Esophagus mucosa (tissue), 1 donor: ENCODE results near the gene LRIT2. TPM values are rescaled to one million over a fixed set of nuclear protein-coding genes. Genes with fewer than 3 reads are reported as not detected.
A peak's percentile ranks its signal among the peaks of the same experiment; 100 is the strongest.

ENCODE experiments used
- ATAC-seq: fragments of 200-7000 bp; cut with Tn5 transposase; one replicate; pipeline ENCODE4 v1.9.1; 2020
- total RNA-seq: library from RNA; stranded (reverse); gene quantifications from one replicate; pipeline ENCODE4 v1.2.4, GENCODE V29; 2023
- donor health status: DM: yes; HTN: yes; CAD: no.

Gene LRIT2
- not detected for total RNA-seq

DNA sequence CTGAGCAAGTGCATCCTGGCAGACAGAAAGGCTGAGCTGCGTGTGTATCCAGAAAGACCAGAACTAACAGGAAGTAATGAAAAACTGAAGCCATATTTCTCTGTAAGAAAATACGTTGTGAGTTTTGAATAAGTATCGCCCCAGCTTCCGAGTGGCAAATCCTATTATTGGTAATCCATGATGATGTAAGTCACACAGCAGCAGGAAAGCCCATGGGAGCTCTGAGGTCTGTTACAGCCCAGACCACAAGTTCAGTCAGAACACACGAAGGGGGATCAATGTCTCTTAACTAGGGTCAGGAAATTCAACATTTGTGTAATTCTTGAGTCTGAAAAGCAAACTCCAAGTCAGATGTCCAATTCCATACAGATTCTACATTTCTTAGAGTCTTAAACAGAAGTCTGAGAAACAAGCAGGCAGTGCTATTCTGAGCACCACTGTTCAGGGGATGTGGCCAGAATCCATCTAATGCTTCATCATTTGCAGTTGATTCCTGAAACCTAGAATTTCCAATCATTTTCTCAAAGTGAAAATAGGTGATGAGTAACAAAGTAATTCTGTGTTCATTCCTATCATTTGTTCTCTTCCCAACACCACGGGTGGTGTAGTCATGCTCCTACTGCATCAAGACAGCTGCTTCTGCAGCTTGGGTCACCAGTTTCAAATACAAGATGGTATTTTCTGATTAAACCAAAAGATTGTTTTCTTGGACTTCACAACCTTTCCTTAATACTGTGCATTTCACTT, at the start of gene LRIT2:
Gene LRIT2, minus strand, starts transcription at position 118 of the 747 bp plus-strand sequence. Its CDS starts 24 bp downstream, at position 94.
- no peak for ATAC-seq

GRCh38 chr10:84270708-84271107, 45.4 kb upstream of the LRIT2 start:
- ATAC-seq: no peak

DNA sequence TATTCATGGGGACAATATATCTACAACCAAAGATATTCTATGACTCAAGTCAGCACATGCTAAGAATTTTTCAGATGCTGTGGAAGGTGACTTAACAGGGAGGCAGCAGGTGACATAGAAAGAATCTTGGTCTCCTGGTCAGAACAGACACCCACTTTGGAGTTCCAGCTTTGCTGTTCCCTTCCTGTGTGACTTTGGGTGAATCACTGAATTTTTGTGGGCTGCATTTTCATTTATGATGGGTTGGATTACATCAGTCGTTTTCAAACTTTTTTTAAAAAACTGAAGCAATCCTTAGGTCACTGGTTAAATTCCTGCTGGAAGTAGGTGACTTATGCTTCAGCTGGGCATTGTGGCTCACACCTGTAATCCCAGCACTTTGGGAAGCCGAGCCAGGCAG, 44.4 kb upstream of the LRIT2 start:
- no peak for ATAC-seq

DNA sequence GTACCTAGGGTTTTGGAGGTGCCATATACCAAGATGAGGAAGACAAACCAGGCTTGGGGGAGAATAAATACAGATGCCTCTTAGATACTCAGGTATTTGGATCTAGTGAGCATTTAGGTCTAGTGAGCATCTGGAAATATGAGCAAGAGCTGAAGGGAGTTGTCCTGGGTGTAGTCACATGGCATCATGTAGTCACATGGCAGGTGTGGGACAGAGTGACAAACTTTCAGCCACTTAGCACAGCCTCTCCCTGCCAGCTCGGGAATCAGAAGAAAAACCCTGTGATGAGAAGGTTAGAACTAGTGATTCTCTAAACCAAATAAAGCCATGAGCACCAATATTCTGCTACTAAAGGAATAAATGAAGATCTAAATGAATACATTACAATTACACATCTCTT, 43.8 kb upstream of the LRIT2 start:
- ATAC-seq: no peak

- peak; percentile 75 for ATAC-seq
These were observed 42.3 kb upstream of the LRIT2 start for GRCh38 chr10:84267503-84268126.

GRCh38 chr10:84265418-84265817, 40.1 kb upstream of the LRIT2 start:
- ATAC-seq: no peak

GRCh38 chr10:84264611-84265141, 39.3 kb upstream of the LRIT2 start:
- ATAC-seq: peak; percentile 83

DNA sequence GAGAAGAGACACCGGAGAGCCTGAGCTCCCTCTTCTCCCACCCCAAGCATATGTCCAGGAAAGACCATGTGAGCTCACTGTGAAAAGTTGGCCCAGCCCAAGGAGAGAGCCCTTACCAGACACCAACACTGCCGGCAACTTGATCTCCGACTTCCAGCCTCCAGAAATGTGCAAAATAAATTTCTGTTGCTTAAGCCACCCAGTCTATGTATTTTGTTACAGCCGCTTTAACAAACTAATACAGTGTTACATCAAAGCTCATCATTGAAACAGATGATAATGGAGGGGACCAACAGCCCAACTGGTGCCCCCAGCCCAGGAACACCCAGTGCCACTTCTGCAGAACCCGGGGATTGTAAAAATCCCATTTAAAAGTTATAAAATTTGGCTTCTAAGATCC, 38.4 kb upstream of the LRIT2 start:
- ATAC-seq: no peak

- no peak for ATAC-seq
These were observed 37.0 kb upstream of the LRIT2 start for GRCh38 chr10:84262190-84262956.

- ATAC-seq: no peak
These were observed 36.0 kb upstream of the LRIT2 start for GRCh38 chr10:84261236-84261915.

- no peak for ATAC-seq
These were observed 32.8 kb upstream of the LRIT2 start for GRCh38 chr10:84258034-84258695.

GRCh38 chr10:84257343-84258020, 32.1 kb upstream of the LRIT2 start:
- ATAC-seq: no peak

DNA sequence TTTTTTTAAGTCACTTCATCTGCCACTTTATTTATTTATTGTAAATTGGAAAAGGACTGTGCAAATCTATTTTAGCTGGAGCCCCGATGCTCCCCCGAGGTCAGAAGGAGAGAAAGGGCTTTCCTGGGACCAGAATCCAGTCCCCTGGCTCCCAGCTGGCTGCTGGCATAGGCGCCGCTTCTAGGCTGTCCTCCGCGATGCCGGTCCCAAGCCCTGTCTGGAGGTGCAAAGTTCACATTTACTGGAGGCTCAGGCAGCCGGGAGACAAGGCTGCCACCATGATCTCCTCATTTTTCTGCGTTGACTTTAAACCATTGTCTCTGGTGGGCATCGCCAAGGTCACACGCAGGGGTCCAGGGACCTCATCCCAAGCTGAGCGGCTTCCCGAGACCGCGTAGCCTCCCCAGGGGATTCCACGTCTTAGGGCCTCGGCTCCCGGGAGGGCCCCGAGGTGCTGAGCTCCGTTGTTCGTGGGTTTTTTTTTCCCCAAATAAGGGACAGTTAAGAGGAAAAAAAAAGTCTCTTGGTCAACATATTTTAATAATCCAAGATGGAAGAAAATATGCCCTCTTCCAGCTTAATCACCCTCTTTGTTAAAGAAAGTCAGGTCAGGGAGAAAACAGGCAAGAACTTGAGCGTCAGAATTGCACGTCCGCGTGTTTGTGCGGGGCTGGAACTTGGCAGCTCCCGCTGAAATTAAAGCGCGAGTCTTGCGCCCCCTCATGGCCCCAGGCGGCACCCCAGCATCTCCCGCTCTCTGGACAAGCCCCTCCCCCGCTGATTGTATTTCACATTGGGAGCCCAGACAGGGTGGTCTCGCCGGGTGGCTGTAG, 31.4 kb upstream of the LRIT2 start:
- ATAC-seq: no peak

GRCh38 chr10:84254552-84255478, 29.5 kb upstream of the LRIT2 start:
- no peak for ATAC-seq

- no peak for ATAC-seq
These were observed 23.4 kb upstream of the LRIT2 start for GRCh38 chr10:84248794-84249193.

DNA sequence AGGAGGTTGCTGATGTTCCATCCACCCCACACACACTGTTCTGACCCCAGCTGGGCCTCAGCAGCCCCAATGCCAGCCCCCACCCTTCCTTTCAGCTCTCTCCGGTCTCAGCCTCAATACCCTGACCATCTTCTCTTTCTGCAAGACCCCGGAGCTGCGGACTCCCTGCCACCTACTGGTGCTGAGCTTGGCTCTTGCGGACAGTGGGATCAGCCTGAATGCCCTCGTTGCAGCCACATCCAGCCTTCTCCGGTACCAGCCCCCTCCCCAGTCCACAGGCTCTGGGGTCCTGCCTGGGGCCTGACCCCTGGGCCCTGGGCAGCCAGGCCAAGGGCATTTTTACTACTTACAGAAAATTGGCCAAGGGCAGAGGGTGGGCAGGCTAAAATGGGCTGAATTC, 22.2 kb upstream of the LRIT2 start:
- ATAC-seq: no peak

GRCh38 chr10:84244651-84245270, 19.4 kb upstream of the LRIT2 start, which contains the start of gene RGR:
RGR (plus strand) TSS chr10:84245053; CDS start chr10:84245091, 38 bp downstream.
- ATAC-seq: peak; percentile 15

- no peak for ATAC-seq
These were observed 18.4 kb upstream of the LRIT2 start for GRCh38 chr10:84243759-84244158.
